ENCODE measurements around the gene CEACAM19.
"Not testable (repeated sequence)": the region's sequence is repeated elsewhere in the genome, so short reads cannot be mapped to it uniquely, and the experiment has no call there.

Gene CEACAM19

DNA sequence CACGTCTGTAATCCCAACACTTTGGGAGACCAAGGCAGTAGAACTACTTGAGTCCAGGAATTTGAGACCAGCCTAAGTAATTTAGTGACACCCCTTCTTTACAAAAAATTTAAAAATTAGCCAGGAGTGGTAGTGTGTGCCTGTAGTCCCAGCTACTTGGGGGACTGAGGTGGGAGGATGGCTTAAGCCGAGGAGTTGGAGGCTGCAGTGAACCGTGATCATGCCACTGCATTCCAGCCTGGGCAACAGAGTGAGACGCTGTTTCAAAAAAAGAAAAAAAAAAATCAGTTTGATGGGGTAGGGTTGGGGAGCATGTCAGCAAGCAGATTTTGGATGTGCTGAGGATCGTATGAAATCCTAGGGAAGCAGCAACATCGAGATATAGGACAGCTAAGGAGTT, 4.2 kb downstream of the CEACAM19 start:
- DNase-seq (ENCODE audit: low read depth in 2 of 2): no peak

DNA sequence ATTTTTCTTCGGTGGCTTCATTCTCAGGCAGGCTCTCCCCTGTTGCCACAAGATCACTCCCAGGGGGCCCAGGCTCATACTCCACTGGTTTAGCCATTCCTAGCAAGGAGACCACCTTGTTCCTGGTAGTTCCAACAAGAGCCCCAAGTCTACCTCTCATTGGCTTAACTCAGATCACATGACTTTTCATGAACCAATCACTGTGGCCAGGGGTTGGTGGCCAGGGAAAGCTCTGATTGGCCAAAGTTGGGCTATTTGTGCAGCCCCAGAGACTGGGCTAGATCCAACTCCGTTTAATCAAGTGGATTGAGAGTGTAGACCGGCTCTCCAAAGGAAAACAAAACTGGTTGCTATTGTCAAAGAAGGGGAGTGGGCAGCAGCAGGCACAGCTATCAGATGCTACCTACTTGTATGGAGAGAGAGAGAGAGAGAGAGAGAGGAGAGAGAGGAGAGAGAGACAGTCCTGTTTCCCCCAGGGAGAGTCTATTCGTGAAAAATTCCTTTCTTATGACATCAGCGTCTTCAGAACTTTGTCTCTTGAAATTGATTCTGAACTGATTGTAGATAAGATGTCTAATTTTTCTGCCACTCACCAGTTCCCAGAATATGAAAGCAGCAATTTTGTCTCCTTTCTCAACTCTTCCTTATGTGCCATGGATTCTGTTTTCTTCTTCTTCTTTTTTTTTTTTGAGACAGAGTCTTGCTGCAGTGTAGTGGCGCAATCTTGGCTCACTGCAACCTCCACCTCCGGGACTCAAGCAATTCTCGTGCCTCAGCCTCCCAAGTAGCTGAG, 5.9 kb downstream of the CEACAM19 start:
- no peak for DNase-seq (ENCODE audit: low read depth in 2 of 2)

DNA sequence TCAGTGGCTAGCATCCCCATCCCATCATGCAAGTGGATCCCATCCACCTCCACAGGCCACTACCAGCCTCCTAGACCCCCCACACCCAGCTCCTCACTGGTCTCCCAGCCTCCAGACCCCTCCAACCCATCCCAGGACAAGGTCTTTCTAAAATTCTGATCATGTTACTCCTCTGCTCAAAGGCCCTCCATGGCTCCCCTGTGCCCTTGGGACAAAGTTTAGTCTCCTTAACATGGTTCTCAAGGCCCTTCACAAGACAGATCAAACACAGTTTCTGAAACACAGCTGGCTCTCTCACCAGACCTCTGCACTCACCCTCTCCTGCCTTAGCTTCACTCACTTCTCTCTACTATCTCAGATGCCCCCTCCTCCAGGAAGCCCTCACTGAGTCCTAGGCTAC, 9.3 kb downstream of the CEACAM19 start:
- DNase-seq (ENCODE audit: low read depth in 2 of 2): no peak

GRCh38 chr19:44681992-44682790, 10.9 kb downstream of the CEACAM19 start:
- no peak for DNase-seq (ENCODE audit: low read depth in 2 of 2)

DNA sequence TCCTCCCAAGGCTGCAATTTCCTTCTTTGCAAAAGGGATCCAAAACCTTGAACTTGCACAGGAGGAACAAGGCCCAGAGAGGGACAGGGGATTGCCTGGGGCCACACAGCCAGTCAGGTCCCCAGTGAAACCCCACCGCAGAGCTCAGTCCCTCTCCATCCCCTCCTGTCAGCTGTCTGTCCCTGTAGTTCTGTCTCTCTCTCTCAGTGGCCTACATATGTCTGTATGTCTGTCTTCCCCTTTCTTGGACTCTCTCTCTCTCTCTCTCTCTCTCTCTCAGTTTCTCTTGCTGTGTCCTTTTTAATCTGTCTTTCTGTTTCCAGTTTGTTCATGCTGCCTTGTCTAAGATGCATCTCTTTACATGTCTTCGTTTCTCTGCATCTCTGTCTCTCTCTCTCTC, 11.5 kb downstream of the CEACAM19 start:
- no peak for DNase-seq (ENCODE audit: low read depth in 2 of 2)

GRCh38 chr19:44683434-44684210, 12.3 kb downstream of the CEACAM19 start:
- no peak for DNase-seq (ENCODE audit: low read depth in 2 of 2)

- not testable (repeated sequence) for DNase-seq (ENCODE audit: low read depth in 2 of 2)
These were observed 13.1 kb downstream of the CEACAM19 start for GRCh38 chr19:44684396-44684795.

DNA sequence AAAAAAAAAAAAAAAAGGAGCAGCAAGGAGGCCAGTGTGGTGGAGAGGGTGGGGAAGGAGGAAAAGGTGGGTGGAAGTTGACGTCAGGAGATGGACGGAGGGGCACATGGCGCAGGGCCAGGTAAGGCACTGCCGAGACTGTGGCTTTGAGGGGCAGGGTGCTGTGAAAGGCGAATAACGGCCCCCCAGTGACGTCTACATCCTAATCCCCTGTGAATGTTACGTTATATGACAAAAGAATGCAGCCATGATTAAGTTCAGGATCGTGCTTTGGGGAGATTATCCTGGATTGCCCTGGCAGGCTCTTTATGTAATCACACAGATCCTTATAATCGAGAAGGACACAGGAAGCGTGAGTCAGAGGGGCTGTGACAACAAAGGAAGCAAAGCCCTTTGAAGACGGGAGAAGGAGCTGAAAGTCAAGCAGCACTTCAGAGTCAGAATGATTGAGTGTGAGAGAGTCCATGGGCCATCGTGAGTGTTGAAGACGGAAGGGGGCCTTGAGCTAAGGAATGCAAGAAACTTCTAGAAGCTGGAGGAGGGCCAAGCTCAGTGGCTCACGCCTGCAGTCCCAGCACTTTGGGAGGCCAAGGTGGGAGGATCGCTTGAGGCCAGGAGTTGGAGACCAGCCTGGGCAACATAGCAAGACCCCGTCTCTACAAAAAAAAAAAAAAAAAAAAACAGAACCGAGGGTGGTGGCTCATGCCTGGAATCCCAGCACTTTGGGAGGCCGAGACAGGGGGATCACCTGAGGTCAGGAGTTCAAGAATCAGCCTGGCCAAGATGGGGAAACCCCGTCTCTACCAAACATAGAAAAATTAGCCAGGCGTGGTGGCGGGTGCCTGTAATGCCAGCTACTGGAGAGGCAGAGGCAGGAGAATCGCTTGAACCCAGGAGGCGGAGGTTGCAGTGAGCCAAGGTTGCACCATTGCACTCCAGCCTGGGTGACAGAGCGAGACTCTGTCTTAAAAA, 13.9 kb downstream of the CEACAM19 start:
- no peak for DNase-seq (ENCODE audit: low read depth in 2 of 2)

- no peak for DNase-seq (ENCODE audit: low read depth in 2 of 2)
These were observed 14.6 kb downstream of the CEACAM19 start for GRCh38 chr19:44685877-44686276.

GRCh38 chr19:44686896-44687295, 15.6 kb downstream of the CEACAM19 start:
- DNase-seq (ENCODE audit: low read depth in 2 of 2): no peak

DNA sequence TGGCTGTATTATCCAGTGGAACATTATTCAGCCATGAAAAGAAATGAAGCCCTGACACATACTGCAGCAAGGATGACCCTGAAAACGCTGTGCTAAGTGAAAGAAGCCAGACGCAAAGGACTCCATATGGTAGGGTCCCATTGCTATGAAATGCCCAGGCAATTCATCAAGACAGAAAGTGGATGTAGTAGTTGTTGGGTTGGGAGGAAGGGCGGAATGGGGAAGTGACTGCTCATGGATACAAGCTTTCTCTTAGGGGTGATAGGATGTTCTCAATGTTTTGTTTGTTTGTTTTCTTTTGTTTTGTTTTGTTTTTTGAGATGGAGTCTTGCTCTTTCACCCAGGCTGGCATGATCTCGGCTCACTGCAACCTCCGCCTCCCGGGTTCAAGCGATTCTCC, 16.6 kb downstream of the CEACAM19 start:
- DNase-seq (ENCODE audit: low read depth in 2 of 2): no peak

- peak; percentile 41 to 53 for DNase-seq (ENCODE audit: low read depth in 2 of 2)
These were observed 18.2 kb downstream of the CEACAM19 start for GRCh38 chr19:44689290-44690130.

- no peak for DNase-seq (ENCODE audit: low read depth in 2 of 2)
These were observed 18.8 kb downstream of the CEACAM19 start for GRCh38 chr19:44690131-44690440.

DNA sequence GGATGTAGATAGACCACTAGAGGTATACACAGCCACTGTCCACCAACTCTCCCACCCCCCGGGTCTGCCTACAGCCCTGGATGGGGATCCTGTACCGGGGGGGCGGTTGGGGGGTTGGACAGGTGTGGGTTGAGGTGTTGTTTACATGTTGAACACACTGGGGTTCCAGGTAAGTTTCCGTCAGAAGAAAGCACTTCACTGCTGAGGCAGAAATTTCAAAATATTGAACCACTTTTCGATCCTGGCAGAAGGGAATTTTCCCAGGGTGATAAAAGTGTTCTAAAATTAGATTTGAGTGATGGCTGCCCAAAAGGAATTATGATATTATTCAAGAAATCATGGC, 21.1 kb downstream of the CEACAM19 start:
- DNase-seq (ENCODE audit: low read depth in 2 of 2): no peak

DNA sequence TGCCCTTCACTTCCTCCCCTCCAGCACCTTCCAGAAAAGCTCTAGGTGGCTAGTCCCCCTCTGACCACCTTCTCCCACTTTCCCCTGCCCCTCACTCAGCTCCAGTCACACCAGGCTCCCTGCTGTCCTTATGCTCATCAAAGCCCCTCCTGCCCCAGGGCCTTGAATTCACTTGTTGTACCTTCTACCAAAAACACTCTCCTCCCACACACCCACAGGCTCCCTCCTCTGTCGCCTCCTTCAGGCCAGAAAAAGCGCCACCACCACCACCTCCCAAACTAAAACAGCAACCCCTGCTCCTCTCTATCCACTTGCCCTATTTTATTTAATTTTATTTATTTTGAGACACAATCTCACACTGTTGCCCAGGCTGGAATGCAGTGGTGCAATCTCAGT, 22.9 kb downstream of the CEACAM19 start:
- DNase-seq (ENCODE audit: low read depth in 2 of 2): no peak

DNA sequence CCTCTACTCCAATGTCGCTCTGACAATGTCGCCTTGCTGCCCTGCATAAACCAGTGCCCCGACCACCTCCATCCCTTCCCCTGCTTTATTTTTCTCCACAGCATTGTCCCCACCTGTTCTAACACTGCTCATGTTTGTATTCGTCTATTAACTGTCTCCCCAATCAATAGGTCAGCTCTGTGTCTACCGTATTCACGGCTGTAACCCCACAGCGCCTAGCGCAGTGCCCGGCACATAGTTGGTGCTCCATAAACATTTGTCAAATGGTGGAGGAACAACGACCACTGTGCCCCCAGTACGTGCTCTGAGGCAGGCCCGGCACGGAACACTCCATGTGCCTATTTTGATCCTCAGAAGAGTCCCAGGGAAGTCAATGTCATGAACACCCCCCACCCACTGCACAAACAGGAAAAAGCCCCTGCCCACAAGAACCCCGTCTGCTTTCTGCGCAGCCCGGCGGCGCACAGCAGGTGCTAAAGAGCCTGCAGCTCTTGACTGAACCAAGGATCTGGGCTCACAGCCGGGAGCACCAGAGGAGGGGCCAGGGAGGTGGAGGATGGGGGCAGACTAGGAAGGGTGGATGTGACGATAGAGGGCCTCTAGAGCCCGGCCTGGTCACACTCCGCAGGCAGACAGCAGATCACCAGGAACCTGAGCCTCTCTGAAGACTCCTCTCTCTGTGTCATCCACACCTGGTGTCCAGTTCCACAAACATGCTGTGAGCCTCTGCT, 25.8 kb downstream of the CEACAM19 start:
- DNase-seq (ENCODE audit: low read depth in 2 of 2): no peak

GRCh38 chr19:44697670-44698034, 26.4 kb downstream of the CEACAM19 start:
- no peak for DNase-seq (ENCODE audit: low read depth in 2 of 2)

DNA sequence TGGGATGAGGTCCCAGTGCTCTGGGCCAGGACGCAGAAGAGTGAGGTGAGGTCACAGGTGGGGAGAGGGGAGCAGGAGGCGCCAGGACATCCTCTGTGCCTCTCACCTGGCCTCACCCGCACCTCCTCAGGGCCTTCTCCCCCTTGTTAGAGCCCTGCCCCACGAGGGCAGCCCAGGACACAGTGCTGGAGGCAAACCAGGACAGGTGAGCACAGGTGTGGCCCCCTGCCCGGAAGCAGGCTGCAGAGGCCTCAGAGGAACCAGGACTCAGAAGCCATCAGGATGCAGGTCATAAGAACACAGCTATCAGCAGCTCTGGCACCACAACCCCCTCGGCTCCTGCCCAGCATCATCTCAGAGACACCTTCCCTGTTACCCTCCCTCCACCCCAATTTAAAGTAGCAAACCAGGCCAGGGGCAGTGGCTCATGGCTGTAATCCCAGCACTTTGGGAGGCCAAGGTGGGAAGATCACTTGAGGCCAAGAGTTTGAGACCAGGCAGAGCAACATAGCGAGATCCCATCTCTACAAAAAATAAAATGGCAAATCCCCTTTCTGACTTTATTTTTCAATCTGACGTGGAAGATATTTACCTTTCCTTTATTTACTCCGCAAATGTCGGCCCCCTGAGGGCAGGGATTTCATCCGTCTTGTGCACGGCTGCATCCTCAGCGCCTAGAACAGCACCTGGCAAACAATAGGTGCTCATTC, 27.4 kb downstream of the CEACAM19 start, which contains the start of gene CEACAM16:
TSS of gene CEACAM16 (plus strand) at position 660 of the 710 bp plus-strand sequence. CDS start 2,306 bp downstream, outside the sequence.
- no peak for DNase-seq (ENCODE audit: low read depth in 2 of 2)

DNA sequence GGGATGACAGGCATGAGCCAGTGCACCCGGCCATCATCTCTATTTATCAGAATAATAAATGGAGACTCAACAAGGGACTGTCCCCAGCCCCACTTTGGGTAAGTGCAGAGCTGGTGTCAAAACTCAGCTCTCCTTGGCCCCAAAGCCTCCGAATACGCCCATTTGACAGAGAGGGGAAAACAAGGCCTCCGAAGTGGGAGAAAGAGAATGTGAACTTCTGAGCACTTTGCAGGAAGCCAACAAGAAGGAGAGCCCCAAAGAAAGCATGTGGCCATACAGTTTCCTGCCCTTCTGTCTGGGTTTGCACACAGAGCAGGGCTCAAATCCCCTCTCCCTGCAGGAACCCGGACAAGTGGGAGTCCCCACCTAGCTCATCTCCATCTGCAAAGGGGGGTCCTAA, 29.3 kb downstream of the CEACAM19 start:
- no peak for DNase-seq (ENCODE audit: low read depth in 2 of 2)
